ENCODE data around the gene KDR. TPM values are rescaled to one million over a fixed set of nuclear protein-coding genes. Genes with fewer than 3 reads are reported as not detected.

The KDR gene
- total and polyA plus RNA-seq, 10 of the 15 experiments (the other 5 are each of a cell fraction or from before 2014, with no cell fraction given): 0.04 to 0.13 TPM; not detected in 8

- 54% methylated on average over 34 of the region's 34 CpGs for WGBS (ENCODE audit: insufficient coverage, insufficient replicate concordance, low lambda C conversion rate, missing lambda C conversion rate)
- intact Hi-C loops (cut with micrococcal nuclease; ENCODE audit: unreplicated experiment): no loop called here
- Histone ChIP-seq H3K27me3 (replicated peaks in 1 of 2; ENCODE audit: control insufficient read depth in 2 of 2, insufficient read depth in 2 of 2, low read length in 1 of 2) (no peaks in the 10 kb centered on the region; a peak in 2 of 4 replicates), H3K9me3 (replicated peaks; ENCODE audit: control insufficient read depth, insufficient read depth, low read length) (no peaks in the 10 kb centered on the region), H3K36me3 (ENCODE audit: control insufficient read depth in 2 of 2, insufficient read depth in 2 of 2, low read length in 1 of 2) (no peaks in the 10 kb centered on the region), H3K4me1 (ENCODE audit: control insufficient read depth, insufficient read depth, low read length) (no peaks in the 10 kb centered on the region), H3K9ac (ENCODE audit: control insufficient read depth, insufficient read depth, low read length) (no peak overlapping the region), H3K4me2 (ENCODE audit: control insufficient read depth, insufficient read depth) (no peak overlapping the region), H3K79me2 (ENCODE audit: control insufficient read depth, insufficient read depth, low read length) (no peaks in the 10 kb centered on the region), H4K20me1 (ENCODE audit: control insufficient read depth, insufficient read depth) (no peaks in the 10 kb centered on the region), H2AFZ (ENCODE audit: control insufficient read depth, low read depth, low read length) (no peak overlapping the region), H3K4me3 (no peak overlapping the region), H3K27ac (ENCODE audit: control insufficient read depth, insufficient read depth) (no peak overlapping the region)
- FAIRE-seq: no peak
- SMC1A ChIA-PET (ENCODE audit: uncharacterized antibody, unreplicated experiment): interaction anchor here (1.3 kb wide), 1 partner anchor 29 kb away, joined by 3 read pairs; no protein-coding TSS in a partner anchor
- no peak for ATAC-seq
- CTCF ChIA-PET: no interaction called here
- no TSS peak for BruUV-seq (replicated peaks)
- POLR2A ChIA-PET: no interaction called here
- RAD21 ChIA-PET (ENCODE audit: unreplicated experiment): no interaction called here
- in situ Hi-C loops (cut with MboI): no loop called here
- TF ChIP-seq IKZF2 (IDR thresholded peaks at IDR 0.05) (no peak), FOXM1 (IDR thresholded peaks at IDR 0.05; ENCODE audit: low read depth, low read length) (no peak), ZNF592 (IDR thresholded peaks at IDR 0.05) (no peak), ZZZ3 (IDR thresholded peaks at IDR 0.05; ENCODE audit: control insufficient read depth, insufficient read length, low read depth) (no peak), SUZ12 (IDR thresholded peaks at IDR 0.05; ENCODE audit: unreplicated experiment) (no peak), RAD21 (IDR thresholded peaks at IDR 0.05; ENCODE audit: insufficient read depth, low read depth, low read length) (no peak), KAT2A (conservative IDR thresholded peaks at IDR 0.05; ENCODE audit: control insufficient read depth, low read depth, low read length) (no peak)
- TF ChIP-seq, protein P1, sequence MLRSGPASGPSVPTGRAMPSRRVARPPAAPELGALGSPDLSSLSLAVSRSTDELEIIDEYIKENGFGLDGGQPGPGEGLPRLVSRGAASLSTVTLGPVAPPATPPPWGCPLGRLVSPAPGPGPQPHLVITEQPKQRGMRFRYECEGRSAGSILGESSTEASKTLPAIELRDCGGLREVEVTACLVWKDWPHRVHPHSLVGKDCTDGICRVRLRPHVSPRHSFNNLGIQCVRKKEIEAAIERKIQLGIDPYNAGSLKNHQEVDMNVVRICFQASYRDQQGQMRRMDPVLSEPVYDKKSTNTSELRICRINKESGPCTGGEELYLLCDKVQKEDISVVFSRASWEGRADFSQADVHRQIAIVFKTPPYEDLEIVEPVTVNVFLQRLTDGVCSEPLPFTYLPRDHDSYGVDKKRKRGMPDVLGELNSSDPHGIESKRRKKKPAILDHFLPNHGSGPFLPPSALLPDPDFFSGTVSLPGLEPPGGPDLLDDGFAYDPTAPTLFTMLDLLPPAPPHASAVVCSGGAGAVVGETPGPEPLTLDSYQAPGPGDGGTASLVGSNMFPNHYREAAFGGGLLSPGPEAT (IDR thresholded peaks at IDR 0.05; ENCODE audit: low read depth): no peak
- TF ChIP-seq, protein P2, sequence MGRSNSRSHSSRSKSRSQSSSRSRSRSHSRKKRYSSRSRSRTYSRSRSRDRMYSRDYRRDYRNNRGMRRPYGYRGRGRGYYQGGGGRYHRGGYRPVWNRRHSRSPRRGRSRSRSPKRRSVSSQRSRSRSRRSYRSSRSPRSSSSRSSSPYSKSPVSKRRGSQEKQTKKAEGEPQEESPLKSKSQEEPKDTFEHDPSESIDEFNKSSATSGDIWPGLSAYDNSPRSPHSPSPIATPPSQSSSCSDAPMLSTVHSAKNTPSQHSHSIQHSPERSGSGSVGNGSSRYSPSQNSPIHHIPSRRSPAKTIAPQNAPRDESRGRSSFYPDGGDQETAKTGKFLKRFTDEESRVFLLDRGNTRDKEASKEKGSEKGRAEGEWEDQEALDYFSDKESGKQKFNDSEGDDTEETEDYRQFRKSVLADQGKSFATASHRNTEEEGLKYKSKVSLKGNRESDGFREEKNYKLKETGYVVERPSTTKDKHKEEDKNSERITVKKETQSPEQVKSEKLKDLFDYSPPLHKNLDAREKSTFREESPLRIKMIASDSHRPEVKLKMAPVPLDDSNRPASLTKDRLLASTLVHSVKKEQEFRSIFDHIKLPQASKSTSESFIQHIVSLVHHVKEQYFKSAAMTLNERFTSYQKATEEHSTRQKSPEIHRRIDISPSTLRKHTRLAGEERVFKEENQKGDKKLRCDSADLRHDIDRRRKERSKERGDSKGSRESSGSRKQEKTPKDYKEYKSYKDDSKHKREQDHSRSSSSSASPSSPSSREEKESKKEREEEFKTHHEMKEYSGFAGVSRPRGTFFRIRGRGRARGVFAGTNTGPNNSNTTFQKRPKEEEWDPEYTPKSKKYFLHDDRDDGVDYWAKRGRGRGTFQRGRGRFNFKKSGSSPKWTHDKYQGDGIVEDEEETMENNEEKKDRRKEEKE (IDR thresholded peaks at IDR 0.05): no peak
- no peak for DNase-seq (ENCODE audit: low read depth, low spot score)
Measured at GRCh38 chr4:55124322-55125076, 896 bp downstream of the KDR start.
